ENCODE results near the gene HTRA1. TPM values are rescaled to one million over a fixed set of nuclear protein-coding genes. Genes with fewer than 3 reads are reported as not detected.

The HTRA1 gene
- total and polyA plus RNA-seq, 10 of the 15 experiments (the other 5 are each of a cell fraction or from before 2014, with no cell fraction given): 0.13 TPM; not detected in 9

DNA sequence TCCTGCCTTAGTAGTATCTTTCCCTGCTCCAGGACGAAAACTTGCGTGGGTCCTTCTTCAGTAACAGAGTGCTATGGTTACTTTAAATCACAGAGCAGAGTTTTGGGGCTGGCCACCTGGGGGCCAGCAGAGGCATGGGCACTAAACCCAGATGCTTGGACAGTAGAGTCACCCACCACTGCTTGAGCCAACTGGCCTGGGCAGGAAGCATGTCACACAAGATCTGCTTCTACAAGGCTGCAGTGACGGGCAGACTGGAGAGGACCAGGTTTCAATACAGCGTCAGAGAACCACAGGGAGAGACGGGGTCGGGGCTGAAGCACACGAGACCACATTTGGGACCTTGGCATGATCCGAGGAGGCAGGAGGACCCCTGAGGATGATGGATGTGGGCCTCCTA, 84.9 kb downstream of the HTRA1 start (continued):
- TF ChIP-seq, protein P1, sequence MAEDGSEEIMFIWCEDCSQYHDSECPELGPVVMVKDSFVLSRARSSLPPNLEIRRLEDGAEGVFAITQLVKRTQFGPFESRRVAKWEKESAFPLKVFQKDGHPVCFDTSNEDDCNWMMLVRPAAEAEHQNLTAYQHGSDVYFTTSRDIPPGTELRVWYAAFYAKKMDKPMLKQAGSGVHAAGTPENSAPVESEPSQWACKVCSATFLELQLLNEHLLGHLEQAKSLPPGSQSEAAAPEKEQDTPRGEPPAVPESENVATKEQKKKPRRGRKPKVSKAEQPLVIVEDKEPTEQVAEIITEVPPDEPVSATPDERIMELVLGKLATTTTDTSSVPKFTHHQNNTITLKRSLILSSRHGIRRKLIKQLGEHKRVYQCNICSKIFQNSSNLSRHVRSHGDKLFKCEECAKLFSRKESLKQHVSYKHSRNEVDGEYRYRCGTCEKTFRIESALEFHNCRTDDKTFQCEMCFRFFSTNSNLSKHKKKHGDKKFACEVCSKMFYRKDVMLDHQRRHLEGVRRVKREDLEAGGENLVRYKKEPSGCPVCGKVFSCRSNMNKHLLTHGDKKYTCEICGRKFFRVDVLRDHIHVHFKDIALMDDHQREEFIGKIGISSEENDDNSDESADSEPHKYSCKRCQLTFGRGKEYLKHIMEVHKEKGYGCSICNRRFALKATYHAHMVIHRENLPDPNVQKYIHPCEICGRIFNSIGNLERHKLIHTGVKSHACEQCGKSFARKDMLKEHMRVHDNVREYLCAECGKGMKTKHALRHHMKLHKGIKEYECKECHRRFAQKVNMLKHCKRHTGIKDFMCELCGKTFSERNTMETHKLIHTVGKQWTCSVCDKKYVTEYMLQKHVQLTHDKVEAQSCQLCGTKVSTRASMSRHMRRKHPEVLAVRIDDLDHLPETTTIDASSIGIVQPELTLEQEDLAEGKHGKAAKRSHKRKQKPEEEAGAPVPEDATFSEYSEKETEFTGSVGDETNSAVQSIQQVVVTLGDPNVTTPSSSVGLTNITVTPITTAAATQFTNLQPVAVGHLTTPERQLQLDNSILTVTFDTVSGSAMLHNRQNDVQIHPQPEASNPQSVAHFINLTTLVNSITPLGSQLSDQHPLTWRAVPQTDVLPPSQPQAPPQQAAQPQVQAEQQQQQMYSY (CRISPR knock-in tag; IDR thresholded peaks at IDR 0.05): no peak
- TF ChIP-seq HCFC1 (IDR thresholded peaks at IDR 0.05; ENCODE audit: low read length) (no peak), TCF7 (IDR thresholded peaks at IDR 0.05; ENCODE audit: borderline replicate concordance) (no peak), LARP7 (IDR thresholded peaks at IDR 0.05) (no peak)
- TF ChIP-seq, protein P2, sequence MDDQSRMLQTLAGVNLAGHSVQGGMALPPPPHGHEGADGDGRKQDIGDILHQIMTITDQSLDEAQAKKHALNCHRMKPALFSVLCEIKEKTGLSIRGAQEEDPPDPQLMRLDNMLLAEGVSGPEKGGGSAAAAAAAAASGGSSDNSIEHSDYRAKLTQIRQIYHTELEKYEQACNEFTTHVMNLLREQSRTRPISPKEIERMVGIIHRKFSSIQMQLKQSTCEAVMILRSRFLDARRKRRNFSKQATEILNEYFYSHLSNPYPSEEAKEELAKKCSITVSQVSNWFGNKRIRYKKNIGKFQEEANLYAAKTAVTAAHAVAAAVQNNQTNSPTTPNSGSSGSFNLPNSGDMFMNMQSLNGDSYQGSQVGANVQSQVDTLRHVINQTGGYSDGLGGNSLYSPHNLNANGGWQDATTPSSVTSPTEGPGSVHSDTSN (IDR thresholded peaks at IDR 0.05; ENCODE audit: insufficient replicate concordance, low read depth, low read length): no peak

DNA sequence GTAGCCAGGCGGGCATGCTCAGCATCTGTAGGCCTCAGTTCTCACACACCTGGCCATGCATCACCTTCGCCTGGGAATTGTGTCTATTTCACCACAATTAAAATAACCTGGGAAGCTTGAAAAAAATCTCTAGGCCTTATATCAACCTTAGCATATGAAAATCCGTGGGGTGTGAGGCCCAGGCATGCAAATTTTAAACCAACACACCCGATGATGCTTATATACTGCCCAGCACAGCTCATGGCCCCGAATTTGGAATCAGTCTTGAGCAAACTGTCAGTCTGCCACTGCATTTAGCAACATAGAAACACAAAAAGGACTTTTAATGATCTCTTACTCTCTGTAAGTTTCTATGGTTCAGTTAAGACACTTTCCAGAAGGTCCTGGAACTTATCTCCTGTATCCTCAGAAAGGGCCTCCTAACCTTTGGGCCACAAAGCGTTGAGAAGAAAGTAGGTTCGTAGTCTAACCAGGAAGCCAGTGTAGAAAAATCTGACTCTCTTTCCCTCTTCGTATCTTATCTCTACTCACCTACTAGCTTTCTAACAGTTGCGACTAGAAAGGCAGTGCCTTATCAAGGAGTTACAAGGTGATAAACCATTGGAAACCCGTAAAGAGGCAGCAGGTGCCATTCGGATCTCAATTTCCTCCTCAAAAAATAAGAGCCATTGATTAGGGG, 87.2 kb downstream of the HTRA1 start:
- Histone ChIP-seq H3K9ac (ENCODE audit: control insufficient read depth, insufficient read depth, low read length) (no peak overlapping the region), H3K36me3 (ENCODE audit: control insufficient read depth in 2 of 2, insufficient read depth in 2 of 2, low read length in 1 of 2) (no peaks in the 10 kb centered on the region), H3K27me3 (replicated peaks in 1 of 2; ENCODE audit: control insufficient read depth in 2 of 2, insufficient read depth in 2 of 2, low read length in 1 of 2) (no peaks in the 10 kb centered on the region), H3K4me3 (no peak overlapping the region), H3K27ac (ENCODE audit: control insufficient read depth, insufficient read depth) (no peak overlapping the region), H2AFZ (ENCODE audit: control insufficient read depth, low read depth, low read length) (no peak overlapping the region), H3K9me3 (replicated peaks; ENCODE audit: control insufficient read depth, insufficient read depth, low read length) (no peaks in the 10 kb centered on the region), H4K20me1 (ENCODE audit: control insufficient read depth, insufficient read depth) (no peaks in the 10 kb centered on the region), H3K4me1 (ENCODE audit: control insufficient read depth, insufficient read depth, low read length) (no peaks in the 10 kb centered on the region), H3K4me2 (ENCODE audit: control insufficient read depth, insufficient read depth) (no peak overlapping the region), H3K79me2 (ENCODE audit: control insufficient read depth, insufficient read depth, low read length) (no peaks in the 10 kb centered on the region)
- no peak for ATAC-seq
- 30% methylated on average over 11 of the region's 11 CpGs for WGBS (ENCODE audit: insufficient coverage, insufficient replicate concordance, low lambda C conversion rate, missing lambda C conversion rate)
- ChIA-PET POLR2A (no interaction called here), SMC1A (ENCODE audit: uncharacterized antibody, unreplicated experiment) (no interaction called here), CTCF (interaction anchor here (0.7 kb wide), 1 partner anchor 114 kb away, joined by 3 read pairs; no protein-coding TSS in a partner anchor), RAD21 (ENCODE audit: unreplicated experiment) (no interaction called here)
- no TSS peak for BruUV-seq (replicated peaks)
- TF ChIP-seq CBX5 (IDR thresholded peaks at IDR 0.05; ENCODE audit: low read depth) (no peak), HDAC6 (IDR thresholded peaks at IDR 0.05; ENCODE audit: unreplicated experiment) (no peak)
- intact Hi-C loops (cut with micrococcal nuclease; ENCODE audit: unreplicated experiment): no loop called here
- FAIRE-seq: no peak
- in situ Hi-C loops (cut with MboI): no loop called here
- DNase-seq (ENCODE audit: low read depth, low spot score): no peak

Measured in GM12878 (cell line).